HCT116 (cell line): ENCODE data around the gene TM9SF1. TPM values are rescaled to one million over a fixed set of nuclear protein-coding genes. Genes with fewer than 3 reads are reported as not detected.

Experiments used
- ATAC-seq: fragments of 200-7000 bp; cut with Tn5 transposase; 2 replicates; pipeline ENCODE4 v1.9.1; 2020; ENCODE audit warnings: mild to moderate bottlenecking, moderate library complexity
- BruUV-seq: library from RNA; stranded (reverse); fragments of 400-500 nt; replicated peaks from 2 replicates; lab custom pipeline; 2021; lab: Mats Ljungman, UMichigan
- CTCF ChIA-PET: fragments of 300-600 bp; sonication (Branson Sonifier 250); formaldehyde crosslinking; loops from one replicate; lab custom pipeline; 2021; ENCODE audit warnings: antibody characterized with exemption; lab: Charles Lee
- POLR2A ChIA-PET: fragments of 300-600, 350-600 bp; sonication (Branson Sonifier 250); formaldehyde crosslinking; loops from one replicate; lab custom pipeline; 2021; ENCODE audit warnings: antibody characterized with exemption; lab: Charles Lee
- RAD21 ChIA-PET, 2 experiments: fragments of 300-600 bp; sonication (Branson Sonifier 250); formaldehyde crosslinking; loops; one replicate each; lab custom pipeline; 2023; ENCODE audit warnings: low total read pairs in 2 of 2; ENCODE audit not compliant: uncharacterized antibody in 2 of 2, unreplicated experiment in 2 of 2, low non-redundant PET in 1 of 2; lab: Charles Lee
- DNase-seq: peaks from one replicate; pipeline ENCODE4 v3.0.0-alpha.2; 2010; ENCODE audit warnings: low read depth, low spot score
- H2AFZ ChIP-seq: fragments of 200-600 bp; shearing (Covaris generic), sonication (generic); 2 replicates; pipeline ENCODE4 v1.6.1; 2017; ENCODE audit warnings: low read depth, mixed run types, mixed read lengths, antibody characterized with exemption, low read length; ENCODE audit not compliant: poor library complexity, severe bottlenecking
- H3K27ac ChIP-seq: 2 replicates; pipeline ENCODE4 v1.5.1; 2012; ENCODE audit warnings: low read depth, low read length
- H3K27me3 ChIP-seq: fragments of 200-600 bp; sonication (generic); 2 replicates; pipeline ENCODE4 v1.6.1; 2016; ENCODE audit warnings: mixed run types, low read length, mixed read lengths; ENCODE audit not compliant: insufficient read depth
- H3K36me3 ChIP-seq, 2 experiments: fragments of 200-500 bp in 1 of 2; fragments of 200-600 bp in 1 of 2; sonication (Bioruptor generic) in 1 of 2; sonication (generic) in 1 of 2; 2 replicates each; pipeline versions ENCODE4 v1.5.1 to v1.6.1; 2014 to 2016; ENCODE audit warnings: low read length in 2 of 2, inconsistent platforms in 1 of 2, mixed read lengths in 1 of 2, mixed run types in 1 of 2; ENCODE audit not compliant: insufficient read depth in 2 of 2, control insufficient read depth in 1 of 2
- H3K4me1 ChIP-seq, 2 experiments: fragments of 200-600 bp in 1 of 2; sonication (generic) in 1 of 2; 2 replicates each; pipeline versions ENCODE4 v1.5.1 to v1.6.1; 2012 to 2017; ENCODE audit warnings: low read length in 2 of 2, inconsistent platforms in 1 of 2, mild to moderate bottlenecking in 1 of 2, mixed read lengths in 1 of 2, mixed run types in 1 of 2, moderate library complexity in 1 of 2; ENCODE audit not compliant: insufficient read depth in 2 of 2, control insufficient read depth in 1 of 2
- H3K4me2 ChIP-seq: fragments of 200-600 bp; sonication (generic); 2 replicates; pipeline ENCODE4 v1.6.1; 2017; ENCODE audit warnings: mixed run types, low read length, mixed read lengths
- H3K4me3 ChIP-seq, 2 experiments: fragments of 200-600 bp in 1 of 2; sonication (generic) in 1 of 2; replicated peaks in 1 of 2; 2 replicates each; pipeline ENCODE4 v1.5.1; 2011 to 2016; ENCODE audit warnings: low read length in 2 of 2, control low read depth in 1 of 2, low read depth in 1 of 2, mild to moderate bottlenecking in 1 of 2, mixed read lengths in 1 of 2, mixed run types in 1 of 2
- H3K79me2 ChIP-seq: fragments of 200-600 bp; sonication (generic); 2 replicates; pipeline ENCODE4 v1.6.1; 2017; ENCODE audit warnings: mild to moderate bottlenecking, mixed run types, low read length, moderate library complexity, mixed read lengths; ENCODE audit not compliant: insufficient read depth
- H3K9ac ChIP-seq: fragments of 200-600 bp; sonication (generic); 2 replicates; pipeline ENCODE4 v1.6.1; 2016; ENCODE audit warnings: low read length, mixed read lengths
- H3K9me2 ChIP-seq: fragments of 200-600 bp; sonication (generic), shearing (Covaris generic); 2 replicates; pipeline ENCODE4 v1.6.1; 2017; ENCODE audit warnings: mixed run types, mild to moderate bottlenecking, moderate library complexity; ENCODE audit not compliant: insufficient read depth
- H3K9me3 ChIP-seq, 2 experiments: fragments of 200-500 bp in 1 of 2; fragments of 200-600 bp in 1 of 2; sonication (Bioruptor generic) in 1 of 2; sonication (generic) in 1 of 2; 2 replicates each; pipeline ENCODE4 v1.6.1; 2014 to 2017; ENCODE audit warnings: low read length in 2 of 2, mixed read lengths in 2 of 2, inconsistent platforms in 1 of 2, low read depth in 1 of 2, mild to moderate bottlenecking in 1 of 2, mixed run types in 1 of 2, moderate library complexity in 1 of 2; ENCODE audit not compliant: control insufficient read depth in 1 of 2, insufficient read depth in 1 of 2
- H4K20me1 ChIP-seq: fragments of 200-600 bp; sonication (generic), shearing (Covaris generic); 2 replicates; pipeline ENCODE4 v1.6.1; 2017; ENCODE audit warnings: mixed run types, mild to moderate bottlenecking, moderate library complexity; ENCODE audit not compliant: insufficient read depth
- ATF3 ChIP-seq: IDR thresholded peaks from 2 replicates; pipeline ENCODE4 v1.6.1; 2012
- CBX3 ChIP-seq: IDR thresholded peaks from 2 replicates; pipeline ENCODE4 v1.6.1; 2012; ENCODE audit warnings: low read depth
- CEBPB ChIP-seq: IDR thresholded peaks from 2 replicates; pipeline ENCODE4 v1.6.1; 2012; ENCODE audit warnings: low read depth
- CTCF ChIP-seq, 3 experiments: fragments of 200-600 bp in 1 of 3; sonication (generic) in 1 of 3; IDR thresholded peaks in 2 of 3; conservative IDR thresholded peaks in 1 of 3; 2 replicates each; pipeline ENCODE4 v1.5.1; 2012 to 2017; ENCODE audit warnings: low read depth in 2 of 3, low read length in 2 of 3, antibody characterized with exemption in 1 of 3, borderline replicate concordance in 1 of 3, control low read depth in 1 of 3, mild to moderate bottlenecking in 1 of 3, mixed read lengths in 1 of 3, mixed run types in 1 of 3, moderate library complexity in 1 of 3; ENCODE audit not compliant: insufficient read depth in 1 of 3
- EGR1 ChIP-seq: IDR thresholded peaks from 2 replicates; pipeline ENCODE4 v1.6.1; 2012; ENCODE audit warnings: low read depth
- EZH2 ChIP-seq: fragments of 200-600 bp; sonication (generic); IDR thresholded peaks from 2 replicates; pipeline ENCODE4 v1.6.1; 2017; ENCODE audit warnings: antibody characterized with exemption, mixed run types
- FOSL1 ChIP-seq: IDR thresholded peaks from 2 replicates; pipeline ENCODE4 v1.6.1; 2012; ENCODE audit warnings: low read depth
- POLR2A ChIP-seq: IDR thresholded peaks from 2 replicates; pipeline ENCODE4 v1.7.0; 2011; ENCODE audit warnings: borderline replicate concordance; ENCODE audit not compliant: insufficient read depth, insufficient read length; ENCODE audit errors: extremely low read depth
- POLR2AphosphoS5 ChIP-seq: IDR thresholded peaks from 2 replicates; pipeline ENCODE4 v1.6.1; 2011; ENCODE audit warnings: mild to moderate bottlenecking, low read depth, low read length, moderate library complexity
- SIN3A ChIP-seq: IDR thresholded peaks from 2 replicates; pipeline ENCODE4 v1.6.1; 2012; ENCODE audit warnings: low read depth
- SP1 ChIP-seq: IDR thresholded peaks from 2 replicates; pipeline ENCODE4 v1.6.1; 2012; ENCODE audit warnings: low read depth
- SRF ChIP-seq: IDR thresholded peaks from 2 replicates; pipeline ENCODE4 v1.6.1; 2012; ENCODE audit warnings: low read depth
- TCF7L2 ChIP-seq: IDR thresholded peaks from 2 replicates; pipeline ENCODE4 v1.7.0; 2011; ENCODE audit warnings: borderline replicate concordance, inconsistent platforms; ENCODE audit not compliant: insufficient read depth, insufficient read length; ENCODE audit errors: extremely low read depth
- YY1 ChIP-seq: IDR thresholded peaks from 2 replicates; pipeline ENCODE4 v1.6.1; 2011; ENCODE audit warnings: low read length, low read depth, moderate library complexity, mild to moderate bottlenecking; ENCODE audit not compliant: insufficient replicate concordance; ENCODE audit errors: extremely low read depth
- ZBTB33 ChIP-seq: IDR thresholded peaks from 2 replicates; pipeline ENCODE4 v1.6.1; 2011; ENCODE audit warnings: mild to moderate bottlenecking, low read length, moderate library complexity; ENCODE audit not compliant: insufficient replicate concordance; ENCODE audit errors: extremely low read depth
- ZFX ChIP-seq: fragments of 450-650 bp; IDR thresholded peaks from 2 replicates; pipeline ENCODE4 v1.6.1; 2017
- ZNF274 ChIP-seq: fragments of 200-500 bp; sonication (Bioruptor generic); IDR thresholded peaks from 2 replicates; pipeline ENCODE4 v1.6.1; 2014; ENCODE audit warnings: mild to moderate bottlenecking, low read depth, low read length, inconsistent platforms
- intact Hi-C: fragments of 100-400 bp; cut with micrococcal nuclease; formaldehyde crosslinking; loops from 2 replicates; pipeline ENCODE4 v1.10.0; 2022
- total RNA-seq: library from RNA; stranded (reverse); gene quantifications from one replicate; pipeline ENCODE4 v1.2.1, GENCODE V29; 2021; ENCODE audit not compliant: unreplicated experiment

TM9SF1 gene
- total RNA-seq, 1 experiment from 2014 or later = 35.2 TPM

GRCh38 chr14:24212924-24213865 is 18.0 kb upstream of the TM9SF1 start, which contains the start of gene CHMP4A (continued):
- TF ChIP-seq SP1 = peak; percentile 93

- Histone ChIP-seq H3K4me3 (no peak overlapping the region), H3K36me3 (peaks cover 11 to 20% of the 10 kb centered on the region in 2 experiments; a peak in 3 of 4 replicates), H3K9ac (no peak overlapping the region), H3K27me3 (no peaks in the 10 kb centered on the region), H4K20me1 (no peaks in the 10 kb centered on the region), H3K4me2 (no peak overlapping the region), H3K27ac (no peak overlapping the region), H2AFZ (no peak overlapping the region), H3K4me1 (peaks cover 20 to 27% of the 10 kb centered on the region in 2 experiments), H3K9me3 (no peaks in the 10 kb centered on the region), H3K9me2 (no peaks in the 10 kb centered on the region), H3K79me2 (peaks cover 11% of the 10 kb centered on the region; the same call in 1 of the 2 replicates)
- ChIA-PET CTCF (no interaction called here), RAD21 (no interaction called here), POLR2A (no interaction called here)
- no peak for DNase-seq
- ATAC-seq = no peak
- no TSS peak for BruUV-seq
- intact Hi-C loops = loop anchor here (5.0 to 10.0 kb wide), 2 partner anchors 99 to 223 kb away; partner anchors contain the start of genes DCAF11 and NRL
- TF ChIP-seq EGR1 = no peak
- no peak for TF ChIP-seq ZBTB33
- no peak for TF ChIP-seq ATF3
- TF ChIP-seq FOSL1 = no peak
- no peak for TF ChIP-seq EZH2
- TF ChIP-seq CTCF (IDR thresholded peaks at IDR 0.05 in 2 of 3, conservative IDR thresholded peaks at IDR 0.05 in 1 of 3; ENCODE audit: borderline replicate concordance in 1 of 3, insufficient read depth in 1 of 3, low read depth in 2 of 3, low read length in 2 of 3) = no peak
- TF ChIP-seq SRF = no peak
- TF ChIP-seq CEBPB = no peak
- no peak for TF ChIP-seq CBX3
- no peak for TF ChIP-seq ZFX
- TF ChIP-seq TCF7L2 = no peak
- TF ChIP-seq YY1 = no peak
- no peak for TF ChIP-seq ZNF274
- no peak for TF ChIP-seq POLR2A
- no peak for TF ChIP-seq SIN3A
- TF ChIP-seq POLR2AphosphoS5 = no peak
- no peak for TF ChIP-seq SP1
These were observed 16.1 kb upstream of the TM9SF1 start for GRCh38 chr14:24211311-24211710.
